22Rv1 (cell line): ENCODE results near the gene FGFBP1.

ENCODE experiments used
- ZFX ChIP-seq: fragments of 450-650 bp; IDR thresholded peaks from 2 replicates; pipeline ENCODE4 v1.6.1; 2017; ENCODE audit warnings: antibody characterized with exemption, borderline replicate concordance
- TF ChIP-seq, protein P1 (sequence below): fragments of 450-650 bp; IDR thresholded peaks from 2 replicates; pipeline ENCODE4 v1.5.1; 2017; ENCODE audit warnings: mild to moderate bottlenecking

DNA sequence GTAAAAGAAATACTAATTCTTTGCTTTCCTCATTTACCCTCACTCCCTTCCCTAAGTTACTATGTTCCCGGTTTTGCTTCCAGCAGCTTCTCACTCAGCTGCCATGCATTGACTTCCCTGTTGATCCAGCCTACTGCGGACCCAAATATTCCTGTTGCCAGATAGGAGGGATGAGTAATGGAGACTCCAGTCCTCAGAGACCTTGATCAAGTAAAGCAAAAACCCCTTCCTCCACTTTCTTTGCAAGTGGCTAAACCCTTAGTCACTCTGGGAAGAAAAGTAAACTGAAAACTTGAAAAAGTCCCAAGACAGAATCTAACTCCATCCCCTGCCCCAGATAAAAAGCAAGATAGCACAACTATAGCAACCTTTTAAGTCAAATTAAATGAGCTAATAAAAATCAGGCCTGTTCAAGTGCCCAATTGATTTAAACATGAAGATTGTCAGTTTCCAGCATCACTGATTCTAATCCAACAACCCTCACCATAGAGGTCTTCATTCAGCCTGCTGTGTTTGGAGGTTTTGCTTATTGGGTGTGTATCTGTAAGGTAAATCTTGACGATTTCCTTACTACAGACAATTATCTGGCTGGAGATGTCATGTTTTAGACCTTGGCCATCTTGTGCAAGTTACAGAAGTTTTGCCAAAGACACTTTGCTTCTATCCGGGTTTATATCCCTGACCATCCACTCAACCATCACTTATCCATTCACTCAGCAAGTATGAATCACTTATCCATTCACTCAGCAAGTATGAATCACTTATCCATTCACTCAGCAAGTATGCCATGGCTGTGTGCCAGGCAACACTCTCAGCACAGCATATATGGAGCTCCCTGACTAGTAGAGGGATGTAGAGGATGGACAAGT, 17.6 kb downstream of the FGFBP1 start:
- no peak for TF ChIP-seq ZFX
- TF ChIP-seq, protein P1, sequence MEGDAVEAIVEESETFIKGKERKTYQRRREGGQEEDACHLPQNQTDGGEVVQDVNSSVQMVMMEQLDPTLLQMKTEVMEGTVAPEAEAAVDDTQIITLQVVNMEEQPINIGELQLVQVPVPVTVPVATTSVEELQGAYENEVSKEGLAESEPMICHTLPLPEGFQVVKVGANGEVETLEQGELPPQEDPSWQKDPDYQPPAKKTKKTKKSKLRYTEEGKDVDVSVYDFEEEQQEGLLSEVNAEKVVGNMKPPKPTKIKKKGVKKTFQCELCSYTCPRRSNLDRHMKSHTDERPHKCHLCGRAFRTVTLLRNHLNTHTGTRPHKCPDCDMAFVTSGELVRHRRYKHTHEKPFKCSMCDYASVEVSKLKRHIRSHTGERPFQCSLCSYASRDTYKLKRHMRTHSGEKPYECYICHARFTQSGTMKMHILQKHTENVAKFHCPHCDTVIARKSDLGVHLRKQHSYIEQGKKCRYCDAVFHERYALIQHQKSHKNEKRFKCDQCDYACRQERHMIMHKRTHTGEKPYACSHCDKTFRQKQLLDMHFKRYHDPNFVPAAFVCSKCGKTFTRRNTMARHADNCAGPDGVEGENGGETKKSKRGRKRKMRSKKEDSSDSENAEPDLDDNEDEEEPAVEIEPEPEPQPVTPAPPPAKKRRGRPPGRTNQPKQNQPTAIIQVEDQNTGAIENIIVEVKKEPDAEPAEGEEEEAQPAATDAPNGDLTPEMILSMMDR, result no peak
